ENCODE measurements around the gene ANXA7. TPM values are rescaled to one million over a fixed set of nuclear protein-coding genes. Genes with fewer than 3 reads are reported as not detected.

The ANXA7 gene
- total RNA-seq, 2 experiments from 2014 or later: 77.7 to 79.6 TPM

DNA sequence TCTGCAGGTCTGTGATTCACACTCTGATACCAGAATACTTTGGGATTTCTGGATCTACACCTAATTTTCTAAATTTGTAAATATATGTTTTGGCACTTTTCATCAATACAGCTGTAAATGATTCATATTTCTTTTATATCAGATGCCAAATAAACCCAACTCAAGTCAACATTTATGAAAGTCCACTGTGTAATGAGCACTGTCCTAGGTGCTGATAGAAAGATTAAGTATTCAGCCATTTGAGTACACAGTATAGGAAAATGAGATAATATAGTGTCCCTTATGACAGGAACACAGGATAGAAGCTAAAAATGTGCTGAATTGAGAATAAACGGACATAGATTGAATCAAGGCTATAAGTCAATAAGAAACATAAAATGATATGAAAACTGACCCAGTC is 6.4 kb downstream of the ANXA7 start:
- DNase-seq (no peak), ATAC-seq (ENCODE audit: poor library complexity) (no peak)
- Histone ChIP-seq H3K4me3 (ENCODE audit: low read length) (no peak overlapping the region), H3K9me3 (ENCODE audit: control insufficient read depth in 1 of 2, insufficient read depth in 1 of 2, low read length in 2 of 2) (no peaks in the 10 kb centered on the region), H3K36me3 (ENCODE audit: insufficient read depth, low read length) (peaks cover 15% of the 10 kb centered on the region), H3K27ac (ENCODE audit: low read depth in 1 of 2, low read length in 2 of 2) (no peak overlapping the region), H3K4me1 (ENCODE audit: insufficient read depth, low read length) (peaks cover 31% of the 10 kb centered on the region), H3K27me3 (ENCODE audit: control insufficient read depth in 1 of 2, insufficient read depth in 2 of 2, low read length in 2 of 2) (no peaks in the 10 kb centered on the region)
- Mint-ChIP-seq H3K36me3 (ENCODE audit: low read depth) (peaks cover 31% of the 10 kb centered on the region), H3K4me1 (ENCODE audit: low read depth) (peaks cover 79% of the 10 kb centered on the region), H3K9me3 (no peaks in the 10 kb centered on the region), H3K27me3 (no peaks in the 10 kb centered on the region), H3K27ac (no peak overlapping the region), H3K4me3 (no peak overlapping the region)
- TF ChIP-seq, protein P1, sequence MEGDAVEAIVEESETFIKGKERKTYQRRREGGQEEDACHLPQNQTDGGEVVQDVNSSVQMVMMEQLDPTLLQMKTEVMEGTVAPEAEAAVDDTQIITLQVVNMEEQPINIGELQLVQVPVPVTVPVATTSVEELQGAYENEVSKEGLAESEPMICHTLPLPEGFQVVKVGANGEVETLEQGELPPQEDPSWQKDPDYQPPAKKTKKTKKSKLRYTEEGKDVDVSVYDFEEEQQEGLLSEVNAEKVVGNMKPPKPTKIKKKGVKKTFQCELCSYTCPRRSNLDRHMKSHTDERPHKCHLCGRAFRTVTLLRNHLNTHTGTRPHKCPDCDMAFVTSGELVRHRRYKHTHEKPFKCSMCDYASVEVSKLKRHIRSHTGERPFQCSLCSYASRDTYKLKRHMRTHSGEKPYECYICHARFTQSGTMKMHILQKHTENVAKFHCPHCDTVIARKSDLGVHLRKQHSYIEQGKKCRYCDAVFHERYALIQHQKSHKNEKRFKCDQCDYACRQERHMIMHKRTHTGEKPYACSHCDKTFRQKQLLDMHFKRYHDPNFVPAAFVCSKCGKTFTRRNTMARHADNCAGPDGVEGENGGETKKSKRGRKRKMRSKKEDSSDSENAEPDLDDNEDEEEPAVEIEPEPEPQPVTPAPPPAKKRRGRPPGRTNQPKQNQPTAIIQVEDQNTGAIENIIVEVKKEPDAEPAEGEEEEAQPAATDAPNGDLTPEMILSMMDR (IDR thresholded peaks at IDR 0.05): no peak
- ChIA-PET POLR2A (interaction anchor here (1.3 kb wide), 1 partner anchor 9 kb away, joined by 7 read pairs; no protein-coding TSS in a partner anchor), CTCF (interaction anchor here (0.6 to 1.0 kb wide), 2 partner anchors 10 to 32 kb away, joined by 3 to 4 read pairs; no protein-coding TSS in a partner anchor)
- intact Hi-C loops (cut with DNase I, micrococcal nuclease): no loop called here

DNA sequence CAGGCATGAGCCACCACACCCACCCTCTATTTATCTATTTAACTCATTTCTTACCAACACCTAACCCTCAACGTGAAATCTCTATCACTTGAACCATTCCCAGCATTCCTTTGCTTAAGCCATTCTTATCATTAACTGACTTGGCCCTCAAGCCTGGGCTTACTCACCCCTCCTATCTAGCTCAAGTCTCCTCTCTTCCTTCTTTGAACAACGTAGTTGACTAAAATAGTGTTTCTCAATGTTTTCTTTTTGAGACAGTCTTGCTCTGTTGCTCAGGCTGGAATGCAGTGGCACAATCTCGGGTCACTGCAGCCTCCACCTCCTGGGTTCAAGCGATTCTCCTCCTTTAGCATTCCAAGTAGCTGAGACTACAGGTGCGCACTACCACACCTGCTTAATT is 7.0 kb downstream of the ANXA7 start:
- Histone ChIP-seq H3K9me3 (ENCODE audit: control insufficient read depth in 1 of 2, insufficient read depth in 1 of 2, low read length in 2 of 2) (no peaks in the 10 kb centered on the region), H3K36me3 (ENCODE audit: insufficient read depth, low read length) (peaks cover 15% of the 10 kb centered on the region), H3K4me1 (ENCODE audit: insufficient read depth, low read length) (peaks cover 24% of the 10 kb centered on the region), H3K27me3 (ENCODE audit: control insufficient read depth in 1 of 2, insufficient read depth in 2 of 2, low read length in 2 of 2) (no peaks in the 10 kb centered on the region), H3K27ac (ENCODE audit: low read depth in 1 of 2, low read length in 2 of 2) (no peak overlapping the region), H3K4me3 (ENCODE audit: low read length) (no peak overlapping the region)
- Mint-ChIP-seq H3K27me3 (no peaks in the 10 kb centered on the region), H3K36me3 (ENCODE audit: low read depth) (peaks cover 31% of the 10 kb centered on the region), H3K27ac (no peak overlapping the region), H3K4me1 (ENCODE audit: low read depth) (peaks cover 74% of the 10 kb centered on the region), H3K9me3 (no peaks in the 10 kb centered on the region), H3K4me3 (no peak overlapping the region)
- ATAC-seq (ENCODE audit: poor library complexity): no peak
- ChIA-PET POLR2A (no interaction called here), CTCF (interaction anchor here (0.6 to 1.0 kb wide), 2 partner anchors 9 to 32 kb away, joined by 3 to 4 read pairs; no protein-coding TSS in a partner anchor)
- intact Hi-C loops (cut with DNase I, micrococcal nuclease): no loop called here
- no peak for DNase-seq
- TF ChIP-seq, protein P1 (IDR thresholded peaks at IDR 0.05): no peak

DNA sequence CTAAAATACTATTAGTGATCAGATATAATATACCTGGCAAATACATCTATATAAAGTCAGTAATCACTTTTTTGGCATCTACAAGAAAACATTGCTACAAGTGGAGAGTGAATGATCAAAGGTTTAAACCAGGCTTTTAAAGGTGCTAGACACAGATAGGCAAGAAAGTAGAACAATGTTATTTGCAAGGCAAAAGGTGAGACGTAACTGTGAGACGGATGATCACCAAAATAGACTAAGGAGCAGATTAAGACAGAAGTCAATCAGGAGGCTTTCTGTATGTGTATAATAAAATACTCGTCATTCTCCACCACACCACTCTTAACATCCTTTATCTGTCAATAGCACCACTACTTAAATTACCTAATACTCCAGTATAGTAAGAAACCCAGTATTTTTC is 8.3 kb downstream of the ANXA7 start:
- Histone ChIP-seq H3K4me1 (ENCODE audit: insufficient read depth, low read length) (peaks cover 16% of the 10 kb centered on the region), H3K27me3 (ENCODE audit: control insufficient read depth in 1 of 2, insufficient read depth in 2 of 2, low read length in 2 of 2) (no peaks in the 10 kb centered on the region), H3K27ac (ENCODE audit: low read depth in 1 of 2, low read length in 2 of 2) (no peak overlapping the region), H3K36me3 (ENCODE audit: insufficient read depth, low read length) (peaks cover 10% of the 10 kb centered on the region), H3K9me3 (ENCODE audit: control insufficient read depth in 1 of 2, insufficient read depth in 1 of 2, low read length in 2 of 2) (no peaks in the 10 kb centered on the region), H3K4me3 (ENCODE audit: low read length) (no peak overlapping the region)
- CTCF ChIA-PET: no interaction called here
- H3K27ac Mint-ChIP-seq: no peak overlapping the region
- TF ChIP-seq, protein P1 (IDR thresholded peaks at IDR 0.05): no peak
- POLR2A ChIA-PET: no interaction called here
- peaks cover 28% of the 10 kb centered on the region for H3K36me3 Mint-ChIP-seq (ENCODE audit: low read depth)
- H3K4me3 Mint-ChIP-seq: no peak overlapping the region
- no peaks in the 10 kb centered on the region for H3K9me3 Mint-ChIP-seq
- H3K27me3 Mint-ChIP-seq: no peaks in the 10 kb centered on the region
- intact Hi-C loops (cut with DNase I, micrococcal nuclease): no loop called here
- ATAC-seq (ENCODE audit: poor library complexity): no peak
- DNase-seq: no peak
- H3K4me1 Mint-ChIP-seq (ENCODE audit: low read depth): peaks cover 61% of the 10 kb centered on the region
